Adrenal gland (tissue), 5 donors: Measurements from ENCODE around the gene PTPRH.

ENCODE experiments used
- CTCF ChIP-seq, 6 experiments: fragments of 450-650 bp in 4 of 6; fragments of 200-600 bp in 2 of 6; sonication (generic) in 1 of 6; IDR thresholded peaks; 1 replicate in 5 of 6; 2 replicates in 1 of 6; pipeline versions ENCODE4 v1.5.1 to v1.8.0; 2016 to 2021; ENCODE audit warnings: antibody characterized with exemption in 6 of 6, mild to moderate bottlenecking in 2 of 6, moderate library complexity in 1 of 6
- POLR2A ChIP-seq, 2 donors: fragments of 450-650 bp; IDR thresholded peaks; one replicate each; pipeline ENCODE4 v1.6.1; 2017; ENCODE audit warnings: antibody characterized with exemption in 2 of 2, mild to moderate bottlenecking in 2 of 2, moderate library complexity in 1 of 2
- donor health status: DM: no; HTN: no; CAD: no.

- peak in 5 of 6 experiments; percentile 16 to 41 (median 34) for TF ChIP-seq CTCF (IDR thresholded peaks at IDR 0.05)
- no peak for TF ChIP-seq POLR2A (IDR thresholded peaks at IDR 0.05)
Measured at GRCh38 chr19:55165952-55166529, 43.3 kb downstream of the PTPRH start.
